PFSK-1 (cell line): ENCODE data around the gene ECHDC1.

ENCODE experiments used
- FOXP2 ChIP-seq: optimal IDR thresholded peaks from 2 replicates; pipeline ENCODE3; 2011; ENCODE audit warnings: borderline replicate concordance, control low read depth, inconsistent platforms; ENCODE audit not compliant: insufficient read depth; ENCODE audit errors: extremely low read length, extremely low read depth
- POLR2AphosphoS5 ChIP-seq: IDR thresholded peaks from 2 replicates; pipeline ENCODE4 v1.6.1; 2012; ENCODE audit warnings: low read depth, mild to moderate bottlenecking, control low read depth, low read length, moderate library complexity
- SIN3A ChIP-seq: IDR thresholded peaks from 2 replicates; pipeline ENCODE4 v1.6.1; 2012; ENCODE audit warnings: mild to moderate bottlenecking, low read length, moderate library complexity, borderline replicate concordance; ENCODE audit not compliant: insufficient read depth
- TAF1 ChIP-seq: IDR thresholded peaks from 2 replicates; pipeline ENCODE4 v1.6.1; 2012; ENCODE audit warnings: low read length, control low read depth, borderline replicate concordance; ENCODE audit not compliant: insufficient read depth
- TF ChIP-seq, protein P1 (sequence below), 2 experiments: IDR thresholded peaks; 2 replicates each; pipeline versions ENCODE4 v1.6.1 to v1.8.0; 2011 to 2012; ENCODE audit warnings: low read depth in 2 of 2, low read length in 2 of 2, control low read depth in 1 of 2, inconsistent platforms in 1 of 2, mild to moderate bottlenecking in 1 of 2, moderate library complexity in 1 of 2; ENCODE audit not compliant: insufficient read depth in 1 of 2

ECHDC1 gene

DNA sequence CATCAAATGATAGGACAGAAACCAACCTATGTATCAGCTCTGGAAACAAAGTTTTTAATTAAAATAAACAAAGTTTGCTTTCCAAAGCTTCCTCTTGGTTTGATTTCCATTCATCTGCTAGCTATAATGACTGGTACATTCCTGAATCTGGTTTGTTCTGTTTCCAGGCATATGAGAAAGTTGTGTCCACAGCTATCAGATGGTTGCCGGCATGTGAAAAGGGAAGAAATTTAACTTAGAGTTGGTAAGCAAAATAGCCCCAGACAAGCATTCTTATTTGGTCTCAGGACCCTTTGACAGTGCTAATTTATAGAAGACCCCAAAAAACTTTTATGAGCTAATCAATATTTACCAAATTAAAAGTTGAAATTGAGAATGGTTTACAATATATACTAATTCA, 80.5 kb downstream of the ECHDC1 start:
- no peak for TF ChIP-seq TAF1
- no peak for TF ChIP-seq FOXP2
- TF ChIP-seq, protein P1, sequence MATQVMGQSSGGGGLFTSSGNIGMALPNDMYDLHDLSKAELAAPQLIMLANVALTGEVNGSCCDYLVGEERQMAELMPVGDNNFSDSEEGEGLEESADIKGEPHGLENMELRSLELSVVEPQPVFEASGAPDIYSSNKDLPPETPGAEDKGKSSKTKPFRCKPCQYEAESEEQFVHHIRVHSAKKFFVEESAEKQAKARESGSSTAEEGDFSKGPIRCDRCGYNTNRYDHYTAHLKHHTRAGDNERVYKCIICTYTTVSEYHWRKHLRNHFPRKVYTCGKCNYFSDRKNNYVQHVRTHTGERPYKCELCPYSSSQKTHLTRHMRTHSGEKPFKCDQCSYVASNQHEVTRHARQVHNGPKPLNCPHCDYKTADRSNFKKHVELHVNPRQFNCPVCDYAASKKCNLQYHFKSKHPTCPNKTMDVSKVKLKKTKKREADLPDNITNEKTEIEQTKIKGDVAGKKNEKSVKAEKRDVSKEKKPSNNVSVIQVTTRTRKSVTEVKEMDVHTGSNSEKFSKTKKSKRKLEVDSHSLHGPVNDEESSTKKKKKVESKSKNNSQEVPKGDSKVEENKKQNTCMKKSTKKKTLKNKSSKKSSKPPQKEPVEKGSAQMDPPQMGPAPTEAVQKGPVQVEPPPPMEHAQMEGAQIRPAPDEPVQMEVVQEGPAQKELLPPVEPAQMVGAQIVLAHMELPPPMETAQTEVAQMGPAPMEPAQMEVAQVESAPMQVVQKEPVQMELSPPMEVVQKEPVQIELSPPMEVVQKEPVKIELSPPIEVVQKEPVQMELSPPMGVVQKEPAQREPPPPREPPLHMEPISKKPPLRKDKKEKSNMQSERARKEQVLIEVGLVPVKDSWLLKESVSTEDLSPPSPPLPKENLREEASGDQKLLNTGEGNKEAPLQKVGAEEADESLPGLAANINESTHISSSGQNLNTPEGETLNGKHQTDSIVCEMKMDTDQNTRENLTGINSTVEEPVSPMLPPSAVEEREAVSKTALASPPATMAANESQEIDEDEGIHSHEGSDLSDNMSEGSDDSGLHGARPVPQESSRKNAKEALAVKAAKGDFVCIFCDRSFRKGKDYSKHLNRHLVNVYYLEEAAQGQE (IDR thresholded peaks at IDR 0.05; ENCODE audit: insufficient read depth in 1 of 2, low read depth in 2 of 2, low read length in 2 of 2), result no peak

DNA sequence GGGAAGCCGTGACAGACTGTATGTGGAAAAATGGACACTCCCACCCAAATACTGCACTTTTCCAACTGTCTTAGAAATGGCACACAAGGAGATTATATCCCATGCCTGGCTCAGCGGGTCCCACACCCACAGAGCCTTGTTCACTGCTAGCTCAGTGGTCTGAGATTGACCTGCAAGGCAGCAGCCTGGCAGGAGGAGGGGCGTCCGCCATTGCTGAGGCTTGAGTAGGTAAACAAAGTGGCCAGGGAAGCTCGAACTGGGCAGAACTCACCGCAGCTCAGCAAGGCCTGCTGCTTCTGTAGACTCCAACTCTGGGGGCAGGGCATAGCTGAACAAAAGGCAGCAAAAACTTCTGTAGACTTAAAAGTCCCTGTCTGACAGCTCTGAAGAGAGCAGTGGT, 88.1 kb downstream of the ECHDC1 start:
- TF ChIP-seq SIN3A (no peak), FOXP2 (no peak), TAF1 (no peak), POLR2AphosphoS5 (no peak)
- TF ChIP-seq, protein P1 (IDR thresholded peaks at IDR 0.05; ENCODE audit: insufficient read depth in 1 of 2, low read depth in 2 of 2, low read length in 2 of 2), result no peak

DNA sequence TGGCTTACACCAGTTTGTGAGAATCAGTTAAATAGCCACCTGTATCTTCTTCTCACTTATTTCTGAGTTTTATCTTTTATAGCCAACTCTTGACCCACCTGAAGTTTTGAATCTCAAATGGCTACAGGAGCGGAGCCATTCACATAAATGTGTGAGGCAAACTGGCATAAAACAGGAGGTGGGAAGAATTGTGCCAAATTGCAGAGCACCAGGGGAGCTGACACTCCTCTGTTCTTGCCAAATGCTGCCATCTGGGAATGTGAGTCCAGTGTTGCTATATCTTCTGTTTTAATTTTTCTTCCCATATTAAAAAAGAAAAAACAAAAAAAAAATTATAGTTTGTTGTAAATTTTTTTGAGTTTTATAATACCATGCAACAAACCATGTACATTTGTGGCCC, 93.8 kb downstream of the ECHDC1 start:
- TF ChIP-seq POLR2AphosphoS5 (no peak), SIN3A (no peak)
- TF ChIP-seq, protein P1 (IDR thresholded peaks at IDR 0.05; ENCODE audit: insufficient read depth in 1 of 2, low read depth in 2 of 2, low read length in 2 of 2), result no peak

DNA sequence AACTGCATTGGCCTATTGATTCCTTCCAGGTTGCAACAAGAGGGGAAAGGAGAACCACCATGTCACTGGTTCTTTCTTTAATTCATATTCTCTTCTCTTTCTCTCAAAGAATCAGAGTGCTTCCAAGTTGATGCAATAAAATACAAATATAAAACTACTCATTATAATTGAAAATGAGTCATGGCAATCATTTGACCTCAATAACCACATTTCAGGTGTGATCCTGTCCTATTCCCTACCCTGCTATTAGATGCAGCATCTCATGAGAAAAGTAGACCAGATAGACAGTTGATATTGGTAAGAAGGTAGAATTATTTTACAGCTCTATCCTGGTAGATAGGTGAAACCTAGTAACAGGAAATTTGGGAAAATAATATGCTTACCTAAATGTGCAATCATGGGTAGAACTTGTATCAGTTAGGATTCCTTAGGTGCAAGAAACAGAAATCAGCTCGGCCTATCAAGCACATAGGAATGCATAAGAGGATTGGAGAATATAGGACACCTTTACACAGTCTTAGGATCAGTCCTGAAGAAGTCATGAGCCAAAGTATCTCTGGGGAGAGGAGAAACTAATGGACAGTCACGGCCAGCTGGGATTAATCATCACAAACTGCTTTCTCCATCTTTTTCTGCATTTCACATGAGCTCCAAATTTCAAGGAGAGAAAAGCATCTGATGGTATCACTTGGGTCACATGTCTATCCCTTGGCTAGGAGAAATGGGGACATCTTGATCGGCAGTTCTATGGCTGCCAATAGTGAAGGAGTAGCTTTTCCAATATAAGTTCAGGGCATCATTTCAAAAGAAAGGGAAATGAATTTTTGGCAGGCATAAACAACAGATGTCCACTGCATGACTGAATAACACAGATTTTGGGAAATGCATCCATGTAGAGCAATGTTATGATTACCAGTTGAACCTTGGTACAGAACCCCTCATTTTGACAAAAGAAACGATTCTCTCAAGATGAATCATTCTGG, 96.0 kb downstream of the ECHDC1 start:
- TF ChIP-seq FOXP2 (no peak), SIN3A (no peak), TAF1 (no peak), POLR2AphosphoS5 (no peak)
- TF ChIP-seq, protein P1 (IDR thresholded peaks at IDR 0.05; ENCODE audit: insufficient read depth in 1 of 2, low read depth in 2 of 2, low read length in 2 of 2), result no peak

DNA sequence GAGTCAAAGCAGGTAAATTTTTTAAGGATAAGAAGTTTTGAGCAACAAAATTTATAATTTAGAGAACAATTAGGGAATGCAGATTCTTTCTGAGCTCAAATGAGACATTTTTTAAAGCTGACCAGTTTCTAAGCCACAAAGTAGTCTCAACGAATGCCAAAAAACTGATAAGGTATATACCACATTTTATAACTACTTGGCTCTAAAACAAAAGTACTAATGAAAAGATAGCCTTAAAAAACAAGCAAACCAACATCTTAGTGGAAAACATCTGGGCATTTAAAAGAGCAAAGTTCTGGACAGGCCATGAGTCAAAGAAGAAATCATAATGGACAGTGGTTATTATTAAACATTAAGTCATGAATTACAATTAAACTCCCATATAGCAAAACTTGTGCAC, 99.9 kb downstream of the ECHDC1 start:
- TF ChIP-seq SIN3A (no peak), POLR2AphosphoS5 (no peak), FOXP2 (no peak), TAF1 (no peak)
- TF ChIP-seq, protein P1 (IDR thresholded peaks at IDR 0.05; ENCODE audit: insufficient read depth in 1 of 2, low read depth in 2 of 2, low read length in 2 of 2), result no peak
